ENCODE measurements around the gene HBG2. TPM values are rescaled to one million over a fixed set of nuclear protein-coding genes. Genes with fewer than 3 reads are reported as not detected.

Gene HBG2
- total RNA-seq, 1 experiment from 2014 or later: 8.7 TPM

DNA sequence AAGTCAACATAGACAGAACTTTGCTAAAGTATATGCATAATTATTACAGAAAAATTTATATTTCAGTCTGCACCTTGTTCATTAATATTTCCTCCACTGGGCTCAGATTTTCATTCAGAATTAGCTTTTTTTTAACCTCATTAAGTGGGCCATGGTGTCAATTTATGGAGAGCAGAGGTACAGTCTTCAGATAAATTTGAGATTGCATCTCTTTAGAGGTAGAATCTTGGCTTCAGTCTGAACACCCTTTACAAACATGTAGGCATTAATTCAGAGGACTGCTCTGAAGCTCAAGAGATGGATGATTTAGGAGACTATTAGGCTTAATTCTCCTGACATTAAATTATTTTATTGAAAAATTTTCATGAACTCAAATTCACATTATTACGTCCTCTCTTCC, 24.3 kb downstream of the HBG2 start:
- no peak overlapping the region for H3K27ac Mint-ChIP-seq
- DNase-seq (ENCODE audit: low spot score) (no peak), ATAC-seq (no peak)
- POLR2A ChIA-PET: no interaction called here
- no peaks in the 10 kb centered on the region for H3K36me3 Mint-ChIP-seq
- no peaks in the 10 kb centered on the region for H3K27me3 Mint-ChIP-seq (ENCODE audit: low read depth)
- TF ChIP-seq MXD4 (CRISPR knock-in tag; IDR thresholded peaks at IDR 0.05; ENCODE audit: borderline replicate concordance) (no peak), NR2C2 (CRISPR knock-in tag; IDR thresholded peaks at IDR 0.05) (no peak), FOXK1 (CRISPR knock-in tag; IDR thresholded peaks at IDR 0.05) (no peak), KAT7 (CRISPR knock-in tag; IDR thresholded peaks at IDR 0.05; ENCODE audit: borderline replicate concordance) (no peak)
- H3K4me3 Mint-ChIP-seq: no peak overlapping the region
- no peaks in the 10 kb centered on the region for H3K4me1 Mint-ChIP-seq
- CTCF ChIA-PET: no interaction called here
- no peaks in the 10 kb centered on the region for H3K9me3 Mint-ChIP-seq

DNA sequence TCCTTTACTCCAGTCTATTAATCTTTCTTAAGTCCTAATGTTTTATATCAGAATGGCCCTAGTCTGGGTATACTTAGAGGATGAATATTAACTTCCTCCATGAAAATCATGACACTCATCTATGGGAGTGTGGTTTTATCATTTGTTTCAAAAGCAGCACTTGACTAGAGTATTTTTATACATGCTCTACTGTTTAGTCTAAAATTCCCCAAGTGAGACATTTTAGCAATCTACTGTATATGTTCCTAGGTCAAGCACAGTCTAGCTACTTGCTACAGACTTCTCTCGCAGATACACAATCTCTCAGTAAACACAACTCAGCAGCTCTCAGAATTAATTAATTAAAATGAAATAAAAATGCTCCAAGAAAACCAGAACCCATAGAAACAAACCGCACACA, 24.8 kb downstream of the HBG2 start:
- DNase-seq (ENCODE audit: low spot score): no peak
- TF ChIP-seq, protein P1, sequence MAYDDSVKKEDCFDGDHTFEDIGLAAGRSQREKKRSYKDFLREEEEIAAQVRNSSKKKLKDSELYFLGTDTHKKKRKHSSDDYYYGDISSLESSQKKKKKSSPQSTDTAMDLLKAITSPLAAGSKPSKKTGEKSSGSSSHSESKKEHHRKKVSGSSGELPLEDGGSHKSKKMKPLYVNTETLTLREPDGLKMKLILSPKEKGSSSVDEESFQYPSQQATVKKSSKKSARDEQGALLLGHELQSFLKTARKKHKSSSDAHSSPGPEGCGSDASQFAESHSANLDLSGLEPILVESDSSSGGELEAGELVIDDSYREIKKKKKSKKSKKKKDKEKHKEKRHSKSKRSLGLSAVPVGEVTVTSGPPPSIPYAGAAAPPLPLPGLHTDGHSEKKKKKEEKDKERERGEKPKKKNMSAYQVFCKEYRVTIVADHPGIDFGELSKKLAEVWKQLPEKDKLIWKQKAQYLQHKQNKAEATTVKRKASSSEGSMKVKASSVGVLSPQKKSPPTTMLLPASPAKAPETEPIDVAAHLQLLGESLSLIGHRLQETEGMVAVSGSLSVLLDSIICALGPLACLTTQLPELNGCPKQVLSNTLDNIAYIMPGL (CRISPR knock-in tag; IDR thresholded peaks at IDR 0.05): no peak
- no peak for TF ChIP-seq HMGA2 (CRISPR knock-in tag; IDR thresholded peaks at IDR 0.05)
- no peak for TF ChIP-seq ZNF121 (CRISPR knock-in tag; IDR thresholded peaks at IDR 0.05)
- no peak for TF ChIP-seq PRRX2 (CRISPR knock-in tag; IDR thresholded peaks at IDR 0.05)
- no peak for TF ChIP-seq FOXK1 (CRISPR knock-in tag; IDR thresholded peaks at IDR 0.05)
- TF ChIP-seq IRF2 (CRISPR knock-in tag; IDR thresholded peaks at IDR 0.05; ENCODE audit: borderline replicate concordance, low read depth): no peak
- TF ChIP-seq, protein P2, sequence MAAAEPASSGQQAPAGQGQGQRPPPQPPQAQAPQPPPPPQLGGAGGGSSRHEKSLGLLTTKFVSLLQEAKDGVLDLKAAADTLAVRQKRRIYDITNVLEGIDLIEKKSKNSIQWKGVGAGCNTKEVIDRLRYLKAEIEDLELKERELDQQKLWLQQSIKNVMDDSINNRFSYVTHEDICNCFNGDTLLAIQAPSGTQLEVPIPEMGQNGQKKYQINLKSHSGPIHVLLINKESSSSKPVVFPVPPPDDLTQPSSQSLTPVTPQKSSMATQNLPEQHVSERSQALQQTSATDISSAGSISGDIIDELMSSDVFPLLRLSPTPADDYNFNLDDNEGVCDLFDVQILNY (CRISPR knock-in tag; IDR thresholded peaks at IDR 0.05): no peak
- TF ChIP-seq, protein P3, sequence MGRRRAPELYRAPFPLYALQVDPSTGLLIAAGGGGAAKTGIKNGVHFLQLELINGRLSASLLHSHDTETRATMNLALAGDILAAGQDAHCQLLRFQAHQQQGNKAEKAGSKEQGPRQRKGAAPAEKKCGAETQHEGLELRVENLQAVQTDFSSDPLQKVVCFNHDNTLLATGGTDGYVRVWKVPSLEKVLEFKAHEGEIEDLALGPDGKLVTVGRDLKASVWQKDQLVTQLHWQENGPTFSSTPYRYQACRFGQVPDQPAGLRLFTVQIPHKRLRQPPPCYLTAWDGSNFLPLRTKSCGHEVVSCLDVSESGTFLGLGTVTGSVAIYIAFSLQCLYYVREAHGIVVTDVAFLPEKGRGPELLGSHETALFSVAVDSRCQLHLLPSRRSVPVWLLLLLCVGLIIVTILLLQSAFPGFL (CRISPR knock-in tag; IDR thresholded peaks at IDR 0.05; ENCODE audit: borderline replicate concordance): no peak
- TF ChIP-seq, protein P4, sequence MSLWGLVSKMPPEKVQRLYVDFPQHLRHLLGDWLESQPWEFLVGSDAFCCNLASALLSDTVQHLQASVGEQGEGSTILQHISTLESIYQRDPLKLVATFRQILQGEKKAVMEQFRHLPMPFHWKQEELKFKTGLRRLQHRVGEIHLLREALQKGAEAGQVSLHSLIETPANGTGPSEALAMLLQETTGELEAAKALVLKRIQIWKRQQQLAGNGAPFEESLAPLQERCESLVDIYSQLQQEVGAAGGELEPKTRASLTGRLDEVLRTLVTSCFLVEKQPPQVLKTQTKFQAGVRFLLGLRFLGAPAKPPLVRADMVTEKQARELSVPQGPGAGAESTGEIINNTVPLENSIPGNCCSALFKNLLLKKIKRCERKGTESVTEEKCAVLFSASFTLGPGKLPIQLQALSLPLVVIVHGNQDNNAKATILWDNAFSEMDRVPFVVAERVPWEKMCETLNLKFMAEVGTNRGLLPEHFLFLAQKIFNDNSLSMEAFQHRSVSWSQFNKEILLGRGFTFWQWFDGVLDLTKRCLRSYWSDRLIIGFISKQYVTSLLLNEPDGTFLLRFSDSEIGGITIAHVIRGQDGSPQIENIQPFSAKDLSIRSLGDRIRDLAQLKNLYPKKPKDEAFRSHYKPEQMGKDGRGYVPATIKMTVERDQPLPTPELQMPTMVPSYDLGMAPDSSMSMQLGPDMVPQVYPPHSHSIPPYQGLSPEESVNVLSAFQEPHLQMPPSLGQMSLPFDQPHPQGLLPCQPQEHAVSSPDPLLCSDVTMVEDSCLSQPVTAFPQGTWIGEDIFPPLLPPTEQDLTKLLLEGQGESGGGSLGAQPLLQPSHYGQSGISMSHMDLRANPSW (CRISPR knock-in tag; conservative IDR thresholded peaks at IDR 0.05; ENCODE audit: low read depth): no peak
- no peak for TF ChIP-seq GTF2I (CRISPR knock-in tag; conservative IDR thresholded peaks at IDR 0.05)
- TF ChIP-seq, protein P5, sequence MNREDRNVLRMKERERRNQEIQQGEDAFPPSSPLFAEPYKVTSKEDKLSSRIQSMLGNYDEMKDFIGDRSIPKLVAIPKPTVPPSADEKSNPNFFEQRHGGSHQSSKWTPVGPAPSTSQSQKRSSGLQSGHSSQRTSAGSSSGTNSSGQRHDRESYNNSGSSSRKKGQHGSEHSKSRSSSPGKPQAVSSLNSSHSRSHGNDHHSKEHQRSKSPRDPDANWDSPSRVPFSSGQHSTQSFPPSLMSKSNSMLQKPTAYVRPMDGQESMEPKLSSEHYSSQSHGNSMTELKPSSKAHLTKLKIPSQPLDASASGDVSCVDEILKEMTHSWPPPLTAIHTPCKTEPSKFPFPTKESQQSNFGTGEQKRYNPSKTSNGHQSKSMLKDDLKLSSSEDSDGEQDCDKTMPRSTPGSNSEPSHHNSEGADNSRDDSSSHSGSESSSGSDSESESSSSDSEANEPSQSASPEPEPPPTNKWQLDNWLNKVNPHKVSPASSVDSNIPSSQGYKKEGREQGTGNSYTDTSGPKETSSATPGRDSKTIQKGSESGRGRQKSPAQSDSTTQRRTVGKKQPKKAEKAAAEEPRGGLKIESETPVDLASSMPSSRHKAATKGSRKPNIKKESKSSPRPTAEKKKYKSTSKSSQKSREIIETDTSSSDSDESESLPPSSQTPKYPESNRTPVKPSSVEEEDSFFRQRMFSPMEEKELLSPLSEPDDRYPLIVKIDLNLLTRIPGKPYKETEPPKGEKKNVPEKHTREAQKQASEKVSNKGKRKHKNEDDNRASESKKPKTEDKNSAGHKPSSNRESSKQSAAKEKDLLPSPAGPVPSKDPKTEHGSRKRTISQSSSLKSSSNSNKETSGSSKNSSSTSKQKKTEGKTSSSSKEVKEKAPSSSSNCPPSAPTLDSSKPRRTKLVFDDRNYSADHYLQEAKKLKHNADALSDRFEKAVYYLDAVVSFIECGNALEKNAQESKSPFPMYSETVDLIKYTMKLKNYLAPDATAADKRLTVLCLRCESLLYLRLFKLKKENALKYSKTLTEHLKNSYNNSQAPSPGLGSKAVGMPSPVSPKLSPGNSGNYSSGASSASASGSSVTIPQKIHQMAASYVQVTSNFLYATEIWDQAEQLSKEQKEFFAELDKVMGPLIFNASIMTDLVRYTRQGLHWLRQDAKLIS (CRISPR knock-in tag; IDR thresholded peaks at IDR 0.05; ENCODE audit: borderline replicate concordance): no peak
- no peak for TF ChIP-seq FOXP1 (CRISPR knock-in tag; IDR thresholded peaks at IDR 0.05; ENCODE audit: borderline replicate concordance)
- TF ChIP-seq, protein P6, sequence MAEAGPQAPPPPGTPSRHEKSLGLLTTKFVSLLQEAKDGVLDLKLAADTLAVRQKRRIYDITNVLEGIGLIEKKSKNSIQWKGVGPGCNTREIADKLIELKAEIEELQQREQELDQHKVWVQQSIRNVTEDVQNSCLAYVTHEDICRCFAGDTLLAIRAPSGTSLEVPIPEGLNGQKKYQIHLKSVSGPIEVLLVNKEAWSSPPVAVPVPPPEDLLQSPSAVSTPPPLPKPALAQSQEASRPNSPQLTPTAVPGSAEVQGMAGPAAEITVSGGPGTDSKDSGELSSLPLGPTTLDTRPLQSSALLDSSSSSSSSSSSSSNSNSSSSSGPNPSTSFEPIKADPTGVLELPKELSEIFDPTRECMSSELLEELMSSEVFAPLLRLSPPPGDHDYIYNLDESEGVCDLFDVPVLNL (CRISPR knock-in tag; IDR thresholded peaks at IDR 0.05; ENCODE audit: borderline replicate concordance, low read depth): no peak
- TF ChIP-seq NFYB (CRISPR knock-in tag; conservative IDR thresholded peaks at IDR 0.05; ENCODE audit: low read depth): no peak
- H3K27me3 Mint-ChIP-seq (ENCODE audit: low read depth): no peaks in the 10 kb centered on the region
- CTCF ChIA-PET: no interaction called here
- no peaks in the 10 kb centered on the region for H3K36me3 Mint-ChIP-seq
- H3K9me3 Mint-ChIP-seq: no peaks in the 10 kb centered on the region
- H3K4me1 Mint-ChIP-seq: no peaks in the 10 kb centered on the region
- no peak overlapping the region for H3K27ac Mint-ChIP-seq
- no peak for ATAC-seq
- POLR2A ChIA-PET: no interaction called here
- no peak overlapping the region for H3K4me3 Mint-ChIP-seq
